ENCODE results near the gene CNNM2.
"Not testable (repeated sequence)": the region's sequence is repeated elsewhere in the genome, so short reads cannot be mapped to it uniquely, and the experiment has no call there.

The CNNM2 gene

GRCh38 chr10:102967123-102967522, 49.0 kb downstream of the CNNM2 start:
- no peak for DNase-seq (ENCODE audit: low read depth in 2 of 2)

- DNase-seq (ENCODE audit: low read depth in 2 of 2): no peak
Observed at GRCh38 chr10:102970562-102971340, 52.7 kb downstream of the CNNM2 start.

- no peak for DNase-seq (ENCODE audit: low read depth in 2 of 2)
Observed at GRCh38 chr10:102975483-102976379, 57.6 kb downstream of the CNNM2 start.

GRCh38 chr10:102976380-102976726, 58.3 kb downstream of the CNNM2 start:
- not testable (repeated sequence) for DNase-seq (ENCODE audit: low read depth in 2 of 2)

GRCh38 chr10:102982296-102982695, 64.2 kb downstream of the CNNM2 start:
- DNase-seq (ENCODE audit: low read depth in 2 of 2): no peak

GRCh38 chr10:102984086-102984485, 66.0 kb downstream of the CNNM2 start:
- DNase-seq (ENCODE audit: low read depth in 2 of 2): no peak

GRCh38 chr10:102985811-102986210, 67.7 kb downstream of the CNNM2 start:
- no peak for DNase-seq (ENCODE audit: low read depth in 2 of 2)

- DNase-seq (ENCODE audit: low read depth in 2 of 2): no peak
Observed at GRCh38 chr10:102988404-102989314, 70.6 kb downstream of the CNNM2 start.

GRCh38 chr10:102994531-102995295, 76.6 kb downstream of the CNNM2 start:
- no peak for DNase-seq (ENCODE audit: low read depth in 2 of 2)

- DNase-seq (ENCODE audit: low read depth in 2 of 2): no peak
Observed at GRCh38 chr10:102996876-102997275, 78.8 kb downstream of the CNNM2 start.

GRCh38 chr10:102997998-102998397, 79.9 kb downstream of the CNNM2 start:
- DNase-seq (ENCODE audit: low read depth in 2 of 2): no peak

- no peak for DNase-seq (ENCODE audit: low read depth in 2 of 2)
Observed at GRCh38 chr10:102998399-102998907, 80.4 kb downstream of the CNNM2 start.

GRCh38 chr10:103000050-103000449, 82.0 kb downstream of the CNNM2 start:
- DNase-seq (ENCODE audit: low read depth in 2 of 2): not testable (repeated sequence)

- no peak for DNase-seq (ENCODE audit: low read depth in 2 of 2)
Observed at GRCh38 chr10:103007017-103007416, 88.9 kb downstream of the CNNM2 start.

- DNase-seq (ENCODE audit: low read depth in 2 of 2): no peak
Observed at GRCh38 chr10:103013416-103013815, 95.3 kb downstream of the CNNM2 start.

GRCh38 chr10:103019425-103019824, 101.3 kb downstream of the CNNM2 start:
- no peak for DNase-seq (ENCODE audit: low read depth in 2 of 2)

GRCh38 chr10:103021150-103021899, 103.2 kb downstream of the CNNM2 start:
- DNase-seq (ENCODE audit: low read depth in 2 of 2): no peak

- DNase-seq (ENCODE audit: low read depth in 2 of 2): no peak
Observed at GRCh38 chr10:103021900-103022293, 103.8 kb downstream of the CNNM2 start.

GRCh38 chr10:103025696-103026095, 107.6 kb downstream of the CNNM2 start:
- no peak for DNase-seq (ENCODE audit: low read depth in 2 of 2)

GRCh38 chr10:103038570-103038969, 120.5 kb downstream of the CNNM2 start:
- no peak for DNase-seq (ENCODE audit: low read depth in 2 of 2)

Measured in fibroblast of skin of left biceps (primary cell).